ENCODE measurements around the gene RERE.
A peak's percentile ranks its signal among the peaks of the same experiment; 100 is the strongest.

The RERE gene

GRCh38 chr1:8355439-8356255, 461.8 kb downstream of the RERE start:
- no peak for DNase-seq

- DNase-seq: no peak
Observed at GRCh38 chr1:8354038-8354437, 463.4 kb downstream of the RERE start.

DNA sequence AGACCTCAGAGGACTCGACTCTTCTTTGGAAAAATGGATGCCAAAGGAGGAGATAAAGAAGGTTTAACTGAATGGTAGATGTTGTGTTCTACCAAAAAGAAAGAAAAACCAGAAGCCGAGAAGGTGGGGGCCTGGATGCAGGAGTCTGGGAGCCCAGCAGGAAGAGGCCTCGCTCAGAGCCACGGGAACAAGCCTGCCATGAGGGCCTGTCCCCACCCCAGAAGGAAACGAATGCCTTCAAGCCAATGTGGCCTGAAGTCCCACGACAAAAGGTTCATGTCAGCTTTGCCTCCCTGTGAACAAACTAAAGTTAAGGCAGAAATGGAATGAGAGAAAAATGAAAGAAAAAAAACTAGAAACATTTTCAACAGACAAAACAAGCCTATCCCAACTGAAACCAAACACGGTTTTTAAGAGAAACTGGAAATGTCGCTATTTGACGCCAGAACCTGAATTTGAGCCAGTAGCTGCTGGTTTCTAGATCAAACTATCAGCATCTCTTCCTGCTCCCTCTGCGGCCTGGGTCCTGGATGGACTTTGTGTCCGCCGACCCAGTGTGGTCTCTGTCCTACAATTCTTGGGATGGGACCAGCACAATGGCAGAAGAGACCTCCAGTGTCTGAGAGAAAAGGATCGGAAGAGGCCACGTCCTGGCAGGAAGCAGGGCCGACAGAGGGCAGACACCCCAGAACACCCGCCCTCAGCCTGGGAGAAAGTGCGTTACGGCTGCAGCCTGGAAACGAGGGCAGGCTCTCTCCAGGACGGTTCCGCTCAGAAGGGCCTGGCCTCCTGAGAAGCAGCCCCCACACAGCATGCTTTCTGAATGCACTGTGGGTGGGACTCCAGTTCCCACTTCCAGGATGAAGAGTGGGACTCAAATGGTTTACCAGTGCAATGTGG, 464.3 kb downstream of the RERE start:
- DNase-seq: no peak

DNA sequence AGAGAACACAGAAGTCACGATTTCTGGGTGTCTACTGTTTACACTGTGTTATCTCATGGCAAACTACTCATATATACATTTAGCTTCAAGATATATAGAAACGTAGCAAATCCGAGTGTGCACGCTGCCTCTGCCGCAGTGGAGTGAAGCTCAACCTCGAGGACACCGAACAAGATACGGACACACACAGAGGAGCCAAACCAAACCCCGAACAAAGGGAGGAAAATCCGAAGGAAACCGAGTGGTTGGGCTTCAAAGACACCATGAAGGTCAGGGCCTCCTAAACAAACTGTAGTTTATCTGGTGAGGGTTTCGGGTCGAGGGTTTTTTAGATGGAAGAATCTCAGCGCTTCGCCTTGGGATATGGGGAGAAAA, 465.0 kb downstream of the RERE start:
- DNase-seq: no peak

GRCh38 chr1:8351693-8352470, 465.6 kb downstream of the RERE start:
- DNase-seq: no peak

- DNase-seq: no peak
Observed at GRCh38 chr1:8350914-8351684, 466.3 kb downstream of the RERE start.

DNA sequence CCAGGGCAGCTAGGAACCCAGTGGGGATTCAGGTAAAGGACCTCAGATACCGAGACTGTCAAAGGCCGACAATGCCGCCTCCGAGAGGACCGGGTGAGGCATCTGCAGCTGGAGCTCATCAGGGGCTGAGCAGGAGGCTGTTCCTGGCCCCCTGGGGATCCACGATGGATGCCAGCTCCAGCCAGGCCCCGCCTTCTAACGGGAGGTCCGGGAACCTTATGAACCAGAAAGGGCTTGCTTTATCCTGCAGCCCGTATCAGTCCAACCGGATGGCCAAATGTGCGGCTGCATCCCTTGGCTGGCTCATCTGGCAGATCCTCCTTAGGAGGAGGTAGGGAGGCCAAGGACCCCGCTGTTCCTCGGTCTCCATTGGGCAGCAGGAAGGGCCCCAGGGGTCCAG, 467.5 kb downstream of the RERE start:
- no peak for DNase-seq

DNA sequence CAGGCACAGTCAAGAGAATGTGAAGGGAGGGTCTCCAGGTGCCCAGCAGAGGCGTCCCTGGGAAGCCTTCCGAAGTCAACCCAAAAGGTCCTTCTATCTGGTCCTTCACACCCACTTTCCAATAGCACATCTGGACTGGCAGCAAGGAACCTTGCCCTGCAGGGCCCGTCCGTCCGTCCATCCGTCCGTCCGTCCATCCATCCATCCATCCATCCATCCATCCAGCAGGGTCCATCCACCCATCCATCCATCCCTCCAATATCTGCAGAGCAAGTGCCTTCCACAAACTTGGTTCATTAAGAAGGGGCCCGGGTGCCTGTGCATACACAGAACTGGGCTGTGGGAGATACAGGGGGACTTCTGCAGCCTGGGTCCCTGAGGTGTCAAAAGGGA, 468.0 kb downstream of the RERE start:
- no peak for DNase-seq

GRCh38 chr1:8348777-8349472, 468.5 kb downstream of the RERE start:
- peak; percentile 26 for DNase-seq

- no peak for DNase-seq
Observed at GRCh38 chr1:8348047-8348776, 469.2 kb downstream of the RERE start.

GRCh38 chr1:8347635-8348034, 469.8 kb downstream of the RERE start:
- no peak for DNase-seq

DNA sequence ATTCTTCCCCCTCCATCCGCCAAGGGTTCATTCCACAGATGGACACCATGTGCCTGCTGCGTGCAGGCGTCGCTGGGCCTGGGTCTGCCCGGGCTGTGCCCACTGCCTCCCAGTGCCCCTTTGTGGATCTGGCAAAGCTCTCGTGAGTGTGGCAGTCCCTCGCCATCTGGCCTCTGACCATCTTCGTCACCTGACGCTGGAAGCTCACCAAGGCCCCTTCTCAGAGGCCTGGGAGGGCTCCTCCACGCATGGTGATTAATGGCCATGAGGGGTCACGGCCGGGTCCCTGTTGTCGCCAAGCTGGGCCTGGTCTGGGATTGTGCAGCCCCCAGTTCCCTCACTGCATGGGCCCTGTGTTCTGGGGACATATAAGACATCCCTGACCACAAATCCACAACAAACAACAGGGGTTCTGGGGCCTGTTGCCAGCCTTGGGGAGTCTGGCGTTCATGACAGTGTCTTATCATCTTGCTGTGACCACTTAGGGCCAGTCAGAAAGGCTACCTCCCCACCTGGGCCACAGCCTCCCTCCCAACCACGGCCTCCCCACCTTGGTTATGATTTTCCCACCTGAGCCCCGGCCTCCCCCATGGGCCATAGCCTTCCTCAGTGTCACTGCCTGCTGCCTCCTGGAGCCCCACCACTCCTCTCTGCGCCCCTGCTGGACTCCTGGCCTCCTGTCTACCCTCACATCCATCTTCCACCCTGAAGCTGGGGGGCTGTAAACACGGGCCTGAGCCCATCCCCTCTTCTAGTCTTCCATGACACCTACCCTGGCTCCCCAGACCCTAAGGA, 471.6 kb downstream of the RERE start:
- DNase-seq: no peak

DNA sequence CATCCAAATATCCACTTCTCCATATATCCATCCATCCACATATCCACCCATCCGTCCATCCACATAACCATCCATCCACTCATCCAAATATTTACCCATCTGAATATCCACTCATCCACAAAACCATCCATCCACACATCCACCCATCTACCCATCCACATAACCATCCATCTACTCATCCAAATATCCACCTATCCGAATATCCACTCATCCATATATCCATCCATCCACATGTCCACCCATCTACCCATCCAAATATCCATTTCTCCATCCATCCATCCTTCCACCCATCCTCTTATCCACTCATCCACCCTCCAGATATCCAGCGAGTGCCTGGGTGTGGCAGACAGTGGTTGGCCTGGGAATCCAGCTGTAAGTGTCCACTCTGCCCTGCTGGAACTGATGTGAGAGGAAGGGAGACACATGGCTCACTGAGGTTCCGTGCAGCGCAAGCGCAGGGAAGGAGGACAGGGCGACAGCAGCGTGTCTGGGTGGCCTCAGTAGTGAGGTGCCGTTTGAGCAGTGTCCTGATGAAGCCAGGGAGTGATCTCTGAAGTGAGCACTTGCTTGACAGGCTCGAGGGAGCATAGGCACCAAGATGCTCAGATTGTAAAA, 472.4 kb downstream of the RERE start:
- no peak for DNase-seq

DNA sequence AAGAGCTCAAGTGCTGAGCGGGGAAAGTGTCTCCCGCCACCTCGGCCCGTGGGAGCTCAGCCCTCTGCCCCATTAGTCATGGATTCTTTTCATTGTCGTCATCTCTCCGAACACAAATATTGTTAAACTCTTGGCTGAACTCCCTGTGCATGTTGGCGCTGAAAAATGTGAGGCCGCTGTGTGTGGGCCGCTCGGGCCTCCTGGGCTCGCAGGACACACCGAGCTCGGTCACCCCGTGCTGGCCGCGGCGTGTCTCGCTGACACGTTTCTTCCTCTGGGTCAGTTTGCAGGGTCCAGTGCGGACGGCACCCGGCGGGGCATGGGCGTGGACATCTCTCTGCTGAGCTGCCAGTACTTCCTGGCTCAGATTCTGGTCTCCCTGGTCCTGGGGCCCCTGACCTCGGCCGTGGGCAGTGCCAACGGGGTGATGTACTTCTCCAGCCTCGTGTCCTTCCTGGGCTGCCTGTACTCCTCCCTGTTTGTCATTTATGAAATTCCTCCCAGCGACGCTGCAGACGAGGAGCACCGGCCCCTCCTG, 473.9 kb downstream of the RERE start:
- no peak for DNase-seq

GRCh38 chr1:8343044-8343443, 474.4 kb downstream of the RERE start:
- no peak for DNase-seq

GRCh38 chr1:8342325-8342724, 475.1 kb downstream of the RERE start:
- DNase-seq: no peak

DNA sequence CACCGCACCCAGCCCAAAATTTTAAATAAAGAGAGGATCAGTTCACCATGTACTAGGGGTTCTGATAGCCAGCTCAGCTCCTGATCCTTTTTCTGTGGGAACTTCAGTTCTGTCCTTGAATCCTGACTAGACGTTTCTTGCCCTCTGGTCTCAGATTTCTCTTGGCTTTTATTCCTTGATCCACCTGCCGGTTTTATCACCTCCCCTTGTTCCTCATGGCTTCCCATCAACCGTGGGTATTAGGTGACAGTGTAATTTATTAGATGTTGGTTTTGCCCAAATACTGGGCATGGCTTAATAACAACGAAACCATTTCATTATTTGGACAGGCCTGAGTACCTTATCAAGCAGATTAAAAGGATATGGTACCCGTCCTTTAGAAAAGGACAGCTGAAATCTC, 477.0 kb downstream of the RERE start:
- DNase-seq: no peak

DNA sequence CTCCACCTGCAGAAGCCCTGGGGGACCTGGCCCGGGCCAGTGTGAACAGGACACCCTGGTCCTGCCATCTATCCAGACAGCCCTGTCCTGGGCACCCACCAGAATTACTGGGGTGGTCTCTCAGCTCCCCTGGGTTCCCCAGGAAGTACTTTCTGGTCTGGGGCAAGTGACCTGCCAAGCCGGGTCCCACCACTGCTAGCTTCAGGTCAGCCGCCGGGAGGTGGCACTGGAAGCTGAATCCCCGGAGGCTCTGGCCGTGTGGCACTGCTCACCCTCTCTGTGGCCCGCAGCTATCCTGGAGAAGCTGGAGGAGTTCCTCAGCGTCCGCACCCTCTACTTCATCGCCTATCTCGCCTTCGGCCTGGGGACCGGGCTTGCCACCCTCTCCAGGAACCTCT, 478.2 kb downstream of the RERE start:
- DNase-seq: no peak

DNA sequence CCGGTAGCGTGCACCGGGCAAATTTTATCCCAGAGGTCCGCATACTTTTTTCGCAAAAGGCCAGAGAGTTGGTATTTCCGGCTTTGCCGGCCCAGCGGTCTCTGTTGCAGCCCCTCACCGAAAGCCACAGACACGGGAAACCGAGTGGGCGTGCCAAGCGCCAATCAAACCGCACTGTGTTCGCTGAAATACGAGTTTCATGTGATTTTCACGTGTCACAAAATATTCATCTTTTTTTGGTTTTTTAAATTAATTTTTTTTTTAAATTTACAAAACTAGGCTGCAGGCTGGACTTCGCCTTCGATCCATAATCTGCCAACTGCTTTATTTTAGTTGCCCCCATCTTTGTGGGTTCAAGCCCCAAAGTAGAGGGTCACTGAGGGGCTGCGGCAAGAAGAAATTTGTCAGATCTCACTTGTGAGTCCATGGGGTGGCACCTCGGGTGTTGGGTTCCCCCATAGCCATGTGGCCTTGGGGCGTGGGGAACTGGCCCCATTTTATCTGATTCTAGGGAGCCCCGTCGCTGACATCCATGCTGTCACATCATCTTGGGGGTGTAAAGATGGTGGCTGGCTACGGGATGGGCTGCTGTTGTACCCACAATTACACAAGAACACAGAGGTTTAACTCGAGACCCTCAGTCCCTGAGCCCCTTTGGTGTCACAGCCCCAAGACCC, 478.8 kb downstream of the RERE start:
- no peak for DNase-seq
